ENCODE measurements around the gene CDK4.

The CDK4 gene

DNA sequence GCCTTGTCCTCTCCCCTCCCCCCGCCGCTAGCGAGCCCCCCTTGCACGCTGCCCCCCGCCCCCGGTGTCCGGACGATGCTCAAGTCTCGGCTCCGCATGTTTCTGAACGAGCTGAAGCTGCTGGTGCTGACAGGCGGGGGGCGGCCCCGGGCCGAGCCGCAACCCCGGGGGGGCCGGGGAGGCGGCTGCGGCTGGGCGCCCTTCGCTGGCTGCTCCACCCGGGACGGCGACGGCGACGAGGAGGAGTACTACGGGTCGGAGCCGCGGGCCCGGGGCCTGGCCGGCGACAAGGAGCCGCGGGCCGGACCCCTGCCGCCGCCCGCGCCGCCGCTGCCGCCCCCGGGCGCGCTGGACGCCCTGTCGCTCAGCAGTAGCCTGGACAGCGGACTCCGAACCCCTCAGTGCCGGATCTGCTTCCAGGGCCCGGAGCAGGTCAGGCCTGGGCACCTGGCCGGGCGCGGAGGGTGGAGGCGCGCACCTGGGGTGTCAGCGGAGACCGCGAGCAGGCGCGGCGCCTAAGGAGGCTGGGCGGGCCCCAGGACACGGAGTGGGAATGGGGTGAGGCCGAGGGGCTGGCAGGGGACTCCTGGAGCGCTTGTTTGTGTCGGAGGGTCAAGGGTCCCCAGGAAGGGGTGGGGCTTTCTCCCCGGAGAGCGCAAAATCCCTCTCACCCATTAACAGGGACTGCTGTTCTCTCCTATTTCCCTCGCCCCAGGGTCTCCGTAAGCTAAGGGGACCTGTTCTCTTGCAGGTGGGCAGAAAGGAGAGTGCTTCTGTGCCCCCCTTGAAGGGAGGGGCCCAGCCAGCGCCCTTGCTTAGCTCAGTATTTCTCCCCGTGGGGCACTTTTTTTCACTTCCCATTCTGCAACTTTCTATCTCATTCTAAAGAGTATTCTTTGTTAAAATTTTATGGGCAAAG, 3.6 kb upstream of the CDK4 start:
- peak; percentile 48 for DNase-seq

DNA sequence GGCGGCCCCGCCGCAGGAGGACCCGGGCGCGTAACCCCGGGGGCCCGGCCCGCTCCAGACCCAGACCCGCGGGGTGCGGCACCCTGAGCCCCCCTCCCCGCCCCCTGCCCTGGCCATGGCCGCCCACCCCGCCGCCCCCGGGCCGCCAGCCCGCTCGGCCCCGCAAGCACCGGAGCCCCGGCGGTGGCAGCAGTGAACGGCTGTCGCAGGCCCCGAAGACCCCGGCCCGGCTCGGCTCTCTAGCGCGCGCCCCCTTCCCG, 3.0 kb upstream of the CDK4 start:
- no peak for DNase-seq

DNA sequence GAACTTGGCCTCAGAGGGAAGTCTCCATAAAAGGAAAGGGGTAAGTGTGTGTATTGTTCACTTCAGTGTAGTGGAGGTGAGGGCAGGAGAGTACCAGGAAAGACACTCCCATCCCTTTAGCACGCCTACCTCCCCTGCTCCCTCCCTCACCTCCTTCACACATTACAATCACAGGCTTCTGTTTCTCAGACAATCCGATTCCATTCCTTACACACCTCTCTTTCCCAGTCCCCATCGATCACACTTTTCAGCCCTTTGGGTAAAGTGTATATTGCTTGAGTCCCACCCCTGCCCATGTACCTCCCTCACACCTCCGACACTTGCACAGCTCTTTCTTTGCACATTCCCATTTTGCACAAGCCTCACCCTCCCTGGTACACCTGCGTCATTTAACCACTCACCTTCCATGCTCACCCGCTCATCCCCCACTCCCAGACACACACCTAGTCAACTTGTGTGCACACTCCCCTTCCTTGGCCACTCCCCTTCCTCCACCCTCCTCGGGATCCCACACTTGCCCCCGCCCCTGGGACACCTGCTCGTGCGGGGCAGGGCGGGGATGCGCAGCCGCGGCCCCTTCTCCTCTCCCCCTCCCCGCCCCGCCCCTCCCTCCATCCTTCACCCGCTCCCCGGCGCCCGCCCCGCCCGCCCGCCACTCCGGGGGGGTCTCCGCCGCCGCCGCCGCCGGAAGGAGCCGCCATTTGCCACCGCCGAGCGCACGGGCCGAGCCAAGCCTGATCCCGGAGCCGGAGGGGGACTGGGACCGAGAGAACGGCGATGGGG, 2.5 kb upstream of the CDK4 start, which contains the start of gene MARCHF9:
Gene MARCHF9 (plus strand): TSS at position 693 of the 783 bp plus-strand sequence. CDS start 426 bp downstream, outside the sequence.
- peak; percentile 81 for DNase-seq

DNA sequence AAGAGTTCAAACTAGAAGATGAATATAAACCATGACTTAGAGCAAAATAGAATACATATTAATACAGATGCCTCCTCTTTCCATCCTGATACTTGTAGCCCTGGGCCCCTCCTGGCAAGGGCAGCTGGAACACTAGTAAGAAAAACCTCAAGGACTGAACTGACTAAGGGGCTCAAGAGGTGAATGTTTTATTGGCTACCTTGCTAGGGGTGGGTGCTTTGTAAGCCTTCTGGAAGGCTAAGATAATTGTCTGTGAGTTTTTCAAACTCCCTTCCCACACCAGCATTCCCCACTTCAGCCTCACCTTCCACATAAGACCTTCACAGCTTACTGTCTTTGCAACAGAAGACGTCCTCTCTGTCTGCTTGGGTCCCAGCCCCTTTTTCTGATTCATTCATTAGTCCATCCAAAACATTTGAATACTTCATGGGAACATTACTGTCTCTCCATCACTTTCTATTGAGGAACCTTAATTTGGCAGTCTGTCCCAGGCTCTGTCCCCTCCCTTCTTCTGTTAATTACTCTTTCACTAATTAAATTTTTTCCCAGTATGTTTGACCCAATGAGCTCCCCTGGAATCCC, 1.7 kb upstream of the CDK4 start:
- no peak for DNase-seq

GRCh38 chr12:57752668-57753000, 524 bp upstream of the CDK4 start:
- DNase-seq = no peak

DNA sequence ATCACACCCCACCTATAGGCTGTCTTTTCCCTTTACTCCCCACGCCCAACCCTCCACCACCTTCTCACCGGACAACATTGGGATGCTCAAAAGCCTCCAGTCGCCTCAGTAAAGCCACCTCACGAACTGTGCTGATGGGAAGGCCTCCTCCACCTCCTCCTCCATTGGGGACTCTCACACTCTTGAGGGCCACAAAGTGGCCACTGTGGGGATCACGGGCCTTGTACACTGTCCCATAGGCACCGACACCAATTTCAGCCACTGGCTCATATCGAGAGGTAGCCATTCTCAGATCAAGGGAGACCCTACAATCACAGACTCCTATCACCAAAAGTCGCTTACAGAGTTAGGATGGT, 700 bp downstream of the CDK4 start:
- DNase-seq = no peak

DNA sequence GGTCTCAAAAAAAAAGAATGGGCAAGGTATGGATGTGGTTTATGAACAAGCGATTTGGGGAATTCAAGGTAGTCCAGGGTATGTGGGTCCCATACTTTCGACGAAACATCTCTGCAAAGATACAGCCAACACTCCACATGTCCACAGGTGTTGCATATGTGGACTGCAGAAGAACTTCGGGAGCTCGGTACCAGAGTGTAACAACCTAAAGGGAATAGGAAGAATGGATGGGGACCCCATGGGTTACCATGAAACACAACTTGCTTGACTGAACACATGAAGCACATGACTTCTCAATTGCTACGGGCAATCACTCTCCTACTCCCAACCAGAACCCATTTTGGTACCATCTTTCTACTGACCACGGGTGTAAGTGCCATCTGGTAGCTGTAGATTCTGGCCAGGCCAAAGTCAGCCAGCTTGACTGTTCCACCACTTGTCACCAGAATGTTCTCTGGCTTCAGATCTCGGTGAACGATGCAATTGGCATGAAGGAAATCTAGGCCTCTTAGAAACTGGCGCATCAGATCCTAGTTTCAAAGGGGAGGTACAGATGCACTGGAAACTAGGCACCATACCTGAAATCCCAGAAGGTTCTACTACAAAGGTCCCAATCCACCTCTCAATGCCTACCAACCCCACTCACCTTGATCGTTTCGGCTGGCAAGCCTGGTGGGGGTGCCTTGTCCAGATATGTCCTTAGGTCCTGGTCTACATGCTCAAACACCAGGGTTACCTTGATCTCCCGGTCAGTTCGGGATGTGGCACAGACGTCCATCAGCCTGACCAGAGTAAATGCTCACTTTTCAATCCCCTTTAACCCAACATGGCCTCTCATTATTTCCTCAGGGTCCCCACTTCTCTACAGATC, 1.3 kb downstream of the CDK4 start:
- no peak for DNase-seq

DNA sequence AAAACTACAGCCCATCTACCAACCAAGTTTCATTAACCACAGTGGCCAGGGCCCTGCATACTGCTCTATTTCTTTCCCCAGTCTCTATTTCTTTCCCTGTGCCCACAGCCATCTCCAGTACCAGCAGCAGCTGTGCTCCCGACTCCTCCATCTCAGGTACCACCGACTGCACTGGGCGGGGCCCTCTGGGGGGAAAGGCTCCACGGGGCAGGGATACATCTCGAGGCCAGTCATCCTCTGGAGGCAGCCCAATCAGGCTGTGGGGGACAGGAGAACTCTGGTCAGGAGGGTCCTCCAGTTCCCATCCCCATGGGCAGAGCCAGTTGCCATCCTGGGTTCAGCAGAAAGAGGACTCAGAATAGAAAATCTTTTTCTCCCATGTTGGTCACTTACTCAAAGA, 3.0 kb downstream of the CDK4 start:
- no peak for DNase-seq

DNA sequence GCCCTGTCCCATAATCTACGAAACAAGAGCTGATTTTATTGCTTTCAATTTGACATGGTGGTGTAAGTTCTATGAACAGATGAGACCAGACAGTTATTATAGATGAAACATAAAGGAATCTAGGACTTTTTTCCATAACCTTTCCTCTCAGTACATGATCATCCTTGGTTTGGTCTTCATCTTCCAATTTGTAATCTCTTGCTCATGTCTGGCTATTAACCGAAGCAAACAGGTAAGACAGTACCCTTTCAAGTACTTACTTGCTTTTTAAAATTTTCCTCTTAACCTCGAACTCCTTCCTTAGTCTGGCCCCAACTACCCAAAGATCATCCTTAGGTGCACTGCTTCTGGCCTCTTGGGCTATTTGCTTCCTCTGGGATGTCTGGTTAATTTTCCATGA, 6.1 kb downstream of the CDK4 start:
- no peak for DNase-seq

GRCh38 chr12:57745485-57745881, 6.6 kb downstream of the CDK4 start:
- no peak for DNase-seq

- DNase-seq = peak; percentile 91
Observed at GRCh38 chr12:57744777-57745484, 7.2 kb downstream of the CDK4 start, which contains the start of gene TSPAN31. TSPAN31 (plus strand) TSS chr12:57745039; CDS start chr12:57745155, 116 bp downstream.

GRCh38 chr12:57744194-57744776, 7.8 kb downstream of the CDK4 start:
- peak; percentile 59 for DNase-seq

DNA sequence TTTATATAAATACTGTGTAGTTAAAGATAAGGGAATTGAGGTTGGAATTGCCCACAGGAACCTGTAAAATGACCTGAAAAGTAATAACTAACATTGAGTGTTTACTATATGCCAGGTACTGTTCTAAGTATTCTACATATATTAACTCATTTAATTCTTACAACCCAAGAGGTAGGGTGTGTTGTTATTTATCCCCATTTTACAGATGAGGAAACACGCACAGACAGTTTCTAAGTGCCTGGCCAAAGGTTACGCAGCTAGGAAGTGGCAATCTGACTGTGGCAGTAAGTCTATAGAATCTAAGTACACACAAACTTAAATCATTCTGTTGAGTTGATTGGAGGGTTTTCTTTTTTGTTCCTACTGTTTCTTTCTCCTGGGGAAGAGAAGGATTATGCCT, 8.3 kb downstream of the CDK4 start:
- DNase-seq = no peak

GRCh38 chr12:57741844-57742738, 10.0 kb downstream of the CDK4 start:
- peak; percentile 71 for DNase-seq

GRCh38 chr12:57741413-57741789, 10.7 kb downstream of the CDK4 start:
- no peak for DNase-seq

- DNase-seq = peak; percentile 71
Observed at GRCh38 chr12:57740656-57741412, 11.3 kb downstream of the CDK4 start.

DNA sequence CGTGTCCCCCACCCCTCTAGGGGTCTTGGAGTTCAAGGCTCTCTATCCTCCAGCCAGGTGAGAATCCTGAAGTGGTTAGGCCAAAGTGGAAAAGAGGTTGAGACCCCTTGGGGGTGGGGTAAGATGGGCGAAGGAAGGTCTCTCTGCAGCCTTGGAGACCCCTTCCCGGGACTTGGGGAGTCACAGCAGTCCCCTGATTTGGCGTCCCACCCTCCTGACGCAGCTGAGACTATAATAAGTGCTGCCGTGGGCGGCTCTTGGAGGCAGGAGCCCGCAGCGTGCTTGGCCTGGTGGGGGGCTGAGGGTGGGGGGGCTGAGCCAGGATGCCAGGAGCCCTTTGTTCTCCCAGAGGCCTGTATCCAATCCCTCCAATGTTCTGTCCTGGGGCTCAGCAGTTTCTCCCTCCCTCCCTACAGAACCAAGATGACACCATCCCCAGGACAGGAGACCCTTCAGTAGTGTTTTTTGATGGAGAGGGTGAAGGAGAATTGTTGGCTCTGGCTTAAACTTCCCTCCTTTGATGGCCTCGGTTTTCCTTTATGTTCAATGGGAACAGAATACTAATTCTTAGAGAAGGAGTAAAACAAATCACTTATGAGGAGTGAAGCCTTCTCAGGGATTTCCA, 12.1 kb downstream of the CDK4 start:
- DNase-seq = no peak

DNA sequence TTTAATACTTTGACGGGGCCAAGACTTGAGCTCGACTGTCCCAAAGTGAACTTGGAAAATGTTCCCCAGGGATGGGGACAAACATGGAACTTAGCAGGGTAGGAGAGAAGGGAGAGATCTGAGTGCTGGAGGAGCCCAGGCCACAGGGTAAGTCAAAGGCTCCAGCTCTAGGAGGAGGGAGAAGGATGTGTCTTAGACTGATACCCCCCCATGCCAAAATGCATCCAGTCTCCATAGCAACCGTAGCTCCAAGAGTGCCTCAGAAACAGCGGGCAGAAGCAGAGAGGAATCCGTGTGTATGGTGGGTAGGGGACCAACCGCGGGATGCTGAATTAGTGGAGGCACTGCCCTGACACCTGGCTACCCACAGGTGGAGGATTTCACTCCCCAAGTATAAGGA, 12.7 kb downstream of the CDK4 start:
- DNase-seq = no peak

GRCh38 chr12:57738661-57739237, 13.4 kb downstream of the CDK4 start, which contains the start of gene AGAP2:
AGAP2 (minus strand) TSS chr12:57738742; CDS start chr12:57738246, 496 bp downstream.
- no peak for DNase-seq
